Muscle of back (tissue), 11 donors: Measurements from ENCODE around the gene C22orf42. TPM values are rescaled to one million over a fixed set of nuclear protein-coding genes. Genes with fewer than 3 reads are reported as not detected.
"Not testable (repeated sequence)": the region's sequence is repeated elsewhere in the genome, so short reads cannot be mapped to it uniquely, and the experiment has no call there.

Experiments used
- DNase-seq, 3 donors: peaks; one replicate each; pipeline versions ENCODE4 v3.0.0 to v3.0.0-alpha.2; 2013
- polyA plus RNA-seq, 10 donors: library from polyadenylated mRNA; unstranded; fragments of 120-200 nt; gene quantifications; one replicate each; pipeline ENCODE4 v1.2.1, GENCODE V29; 2013; ENCODE audit not compliant: insufficient read length in 10 of 10

C22orf42 gene
- polyA plus RNA-seq, 10 donors, result 0.29 TPM; not detected in 9

DNA sequence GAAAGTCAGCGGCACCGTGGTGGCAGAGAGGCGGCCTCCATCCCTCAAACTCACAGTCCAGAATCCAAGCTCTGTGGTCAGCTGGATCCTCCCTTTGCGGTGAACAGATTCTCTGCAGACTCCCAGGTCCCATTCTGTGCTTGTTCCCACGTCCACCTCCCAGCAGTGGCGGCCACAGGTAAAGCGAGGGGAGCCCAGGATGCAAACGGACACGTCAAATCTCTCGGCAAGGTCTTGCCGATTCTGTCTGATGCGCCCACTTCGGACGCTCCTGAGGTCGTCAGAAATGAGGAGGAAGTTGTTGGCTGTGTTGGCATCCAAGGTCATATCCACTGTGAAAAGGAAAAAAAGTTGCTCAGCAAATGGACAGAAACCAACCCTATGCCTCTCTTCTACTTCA is 31.9 kb upstream of the C22orf42 start:
- DNase-seq, result not testable (repeated sequence)

DNA sequence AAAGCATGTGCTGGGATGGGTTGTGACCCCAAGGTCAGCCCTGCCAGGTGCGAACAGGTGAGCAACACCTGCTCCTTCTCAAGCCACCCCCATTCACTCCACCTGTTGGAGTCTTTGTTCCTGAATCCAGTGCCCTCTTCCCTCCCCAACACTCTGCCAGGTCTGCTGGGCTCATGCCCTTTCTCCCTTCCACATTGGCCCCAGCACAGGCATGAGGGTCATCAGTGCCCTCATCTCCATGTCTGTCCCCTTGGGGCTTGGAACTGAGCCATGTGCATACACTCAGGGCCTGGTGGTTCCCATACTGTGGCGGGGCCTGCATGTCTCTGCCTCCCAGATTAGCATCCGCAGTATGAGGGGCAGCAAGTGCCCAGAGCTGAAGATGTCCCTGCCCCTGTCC is 26.7 kb upstream of the C22orf42 start:
- DNase-seq, result no peak

DNA sequence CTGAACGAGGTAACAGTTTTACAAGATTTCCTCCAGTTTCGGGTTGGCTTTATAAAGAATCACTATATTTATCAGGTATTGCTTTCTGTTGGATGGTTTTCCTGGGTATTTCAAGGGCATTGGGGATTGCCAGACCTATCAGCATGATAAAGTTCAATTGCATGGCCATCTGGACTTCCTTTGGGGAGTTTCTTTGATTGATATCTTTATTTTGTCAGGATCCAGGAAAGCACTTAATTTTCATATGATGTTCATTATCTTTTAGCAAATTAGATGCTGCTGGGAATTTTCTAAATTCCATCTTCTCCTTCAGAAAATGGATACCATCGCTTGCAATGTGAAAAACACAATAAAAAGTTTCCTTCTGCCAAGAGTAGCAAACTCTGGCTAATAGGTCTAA is 24.5 kb upstream of the C22orf42 start:
- DNase-seq, result no peak

DNA sequence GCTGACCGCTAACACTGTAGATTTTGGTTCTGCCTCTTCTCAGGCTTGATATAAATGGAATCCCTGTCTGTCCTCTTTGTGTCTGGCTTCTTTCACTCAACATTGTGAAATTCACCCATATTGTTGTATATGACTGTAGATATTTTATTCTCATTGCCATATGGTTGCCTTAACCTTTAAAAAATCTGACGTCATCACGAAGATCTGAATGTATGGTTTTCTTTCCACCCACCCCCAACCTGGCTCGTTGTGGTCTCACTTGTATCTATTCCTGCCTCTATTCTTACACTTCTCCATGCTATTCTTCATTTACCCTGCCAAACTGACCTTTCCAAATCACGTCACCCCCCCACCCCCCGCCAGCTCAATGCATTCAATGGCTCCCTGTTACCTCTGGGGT is 21.9 kb upstream of the C22orf42 start:
- no peak for DNase-seq

DNA sequence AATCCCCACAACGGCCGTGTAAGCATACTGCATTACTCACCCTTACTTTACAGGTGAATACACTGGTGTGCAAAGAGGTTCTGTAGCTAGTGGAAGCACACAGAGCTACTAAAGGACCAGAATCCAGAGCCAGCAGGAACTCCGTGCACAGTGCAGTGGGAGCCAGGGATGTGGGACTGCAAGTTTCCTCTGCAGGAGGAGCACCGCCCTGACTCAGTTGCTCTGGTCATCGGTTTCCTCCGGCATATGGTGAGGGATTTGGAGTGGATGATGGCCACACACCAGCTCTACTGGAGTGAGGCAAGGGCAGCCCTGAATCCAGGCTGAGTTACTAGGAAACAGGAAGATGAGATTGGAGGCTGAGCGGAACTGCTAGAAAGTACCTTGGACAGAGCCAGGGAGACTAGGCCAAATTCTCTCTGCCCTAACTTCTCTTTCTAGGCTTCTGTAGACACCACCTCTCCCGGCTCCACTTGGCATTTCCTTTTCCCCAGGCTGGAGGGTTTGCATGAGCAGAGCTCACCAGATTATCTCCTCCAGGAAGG is 18.2 kb upstream of the C22orf42 start:
- no peak for DNase-seq

DNA sequence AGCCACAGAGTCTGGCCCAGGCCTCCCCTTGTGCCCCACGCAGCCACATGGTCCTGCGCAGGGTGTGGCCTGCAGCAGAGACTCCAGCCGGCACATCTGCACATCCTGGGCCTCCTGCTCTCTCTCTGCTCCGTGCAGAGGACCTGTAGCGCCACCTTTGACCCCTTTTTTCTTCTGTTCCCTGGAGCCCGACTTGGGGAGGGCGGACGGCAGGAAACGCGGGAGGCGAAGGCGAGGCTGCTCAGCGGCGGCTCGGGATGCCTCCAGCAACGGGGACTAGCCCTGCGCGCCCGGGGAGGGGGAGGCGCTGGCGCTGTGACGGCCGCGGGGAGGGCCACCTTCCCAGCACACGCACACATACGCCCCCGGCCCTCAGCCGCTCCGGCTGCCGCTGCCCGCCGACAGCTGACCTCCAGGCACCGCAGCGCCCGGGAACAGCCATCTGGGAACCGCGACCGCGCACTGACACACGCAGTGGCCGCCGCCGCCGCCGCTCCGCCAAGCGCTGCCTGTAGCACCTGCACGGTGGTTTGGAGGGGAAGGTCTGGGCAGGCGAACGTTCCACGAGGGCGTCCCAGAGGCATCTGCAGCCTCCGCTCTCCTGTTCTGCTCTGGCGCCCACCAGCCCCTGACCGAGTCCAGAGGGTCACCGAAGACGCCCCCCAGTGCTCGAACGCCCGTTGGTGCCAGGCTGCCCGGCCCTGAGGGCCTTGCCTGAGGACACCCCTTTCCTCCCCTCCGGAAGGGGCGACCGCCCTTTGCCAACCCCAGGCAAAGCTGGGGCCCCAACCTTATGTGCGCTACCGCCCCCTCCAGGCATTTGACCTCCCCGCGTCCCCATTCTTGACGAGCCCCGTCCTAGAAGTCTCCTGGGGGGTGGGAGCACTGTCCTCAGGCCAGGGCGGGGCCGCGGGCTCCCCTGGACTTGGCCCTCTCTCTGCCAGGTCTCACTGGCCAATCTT is 16.9 kb upstream of the C22orf42 start:
- DNase-seq, result no peak

DNA sequence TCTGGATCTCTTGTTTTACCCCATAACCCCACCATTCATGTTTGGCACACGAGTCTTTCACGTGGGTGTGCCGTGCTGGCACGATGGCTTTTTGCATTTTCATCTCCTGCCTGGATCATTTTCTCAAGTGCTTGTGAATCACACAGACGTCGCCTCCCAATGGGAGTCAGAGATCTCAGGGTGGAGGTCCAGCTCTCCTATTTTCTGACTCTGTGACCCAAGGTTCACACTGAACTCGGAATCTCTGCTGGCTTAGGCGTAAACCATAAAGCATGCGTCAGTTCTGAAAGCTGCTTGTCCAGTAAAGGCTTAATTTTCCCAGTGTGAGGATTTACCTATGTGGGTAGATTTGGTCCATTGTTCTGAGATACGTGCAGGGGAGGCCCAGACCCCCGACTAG is 16.0 kb upstream of the C22orf42 start:
- no peak for DNase-seq

DNA sequence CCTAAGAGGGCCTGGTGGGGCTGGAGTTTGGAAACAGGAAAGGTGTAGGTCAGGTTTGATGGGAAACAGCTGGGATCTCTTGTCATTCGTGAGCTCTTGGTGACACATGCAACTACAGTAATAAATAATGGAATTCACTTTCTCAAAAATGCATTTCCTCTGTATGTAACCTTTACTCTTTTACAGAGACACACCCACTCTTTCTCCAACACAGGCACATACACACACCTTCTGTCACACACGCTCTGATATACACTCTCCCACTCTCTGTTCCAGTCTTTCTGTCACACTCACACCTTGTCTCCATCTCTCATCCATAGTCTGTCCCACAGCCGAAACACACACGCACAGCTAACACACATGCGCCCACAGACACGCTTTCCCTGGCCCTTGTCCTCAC is 6.6 kb upstream of the C22orf42 start:
- DNase-seq, result no peak

DNA sequence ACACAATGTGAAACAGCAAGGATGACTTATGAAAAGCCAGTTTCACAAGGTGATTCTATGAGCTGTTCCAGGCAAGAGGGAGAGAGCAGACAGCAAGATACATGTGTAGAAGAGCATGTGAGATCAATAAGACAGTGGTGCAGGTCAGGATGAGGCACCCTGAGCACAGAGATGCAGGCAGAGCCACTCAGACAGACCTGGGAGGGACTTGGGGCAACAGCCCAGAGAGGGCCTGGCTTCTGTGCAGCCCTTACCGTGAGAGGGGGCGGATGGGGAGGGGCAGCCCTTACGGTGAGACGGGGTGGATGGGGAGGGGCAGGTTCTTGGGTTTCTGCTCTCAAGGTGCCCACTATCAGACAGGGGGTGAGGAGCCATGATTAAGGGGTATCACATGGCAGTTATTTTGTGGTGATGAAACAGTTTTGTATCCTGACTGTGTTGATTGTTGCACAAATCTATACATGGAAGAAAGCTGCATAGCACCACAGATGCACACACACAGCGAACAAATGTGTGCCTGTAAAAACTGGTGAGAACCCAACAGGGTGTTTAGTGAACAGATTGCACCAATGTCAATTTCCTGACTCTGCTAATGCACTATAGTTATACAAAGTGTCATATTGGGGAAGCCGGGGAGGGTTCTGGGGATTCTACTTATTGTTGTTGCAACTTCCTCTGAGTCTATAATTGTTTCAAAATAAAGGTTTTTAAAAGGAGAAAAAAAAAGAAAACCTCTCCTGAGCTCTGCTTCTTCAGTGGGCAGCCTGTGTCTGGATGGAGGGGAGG is 5.2 kb upstream of the C22orf42 start:
- no peak for DNase-seq

DNA sequence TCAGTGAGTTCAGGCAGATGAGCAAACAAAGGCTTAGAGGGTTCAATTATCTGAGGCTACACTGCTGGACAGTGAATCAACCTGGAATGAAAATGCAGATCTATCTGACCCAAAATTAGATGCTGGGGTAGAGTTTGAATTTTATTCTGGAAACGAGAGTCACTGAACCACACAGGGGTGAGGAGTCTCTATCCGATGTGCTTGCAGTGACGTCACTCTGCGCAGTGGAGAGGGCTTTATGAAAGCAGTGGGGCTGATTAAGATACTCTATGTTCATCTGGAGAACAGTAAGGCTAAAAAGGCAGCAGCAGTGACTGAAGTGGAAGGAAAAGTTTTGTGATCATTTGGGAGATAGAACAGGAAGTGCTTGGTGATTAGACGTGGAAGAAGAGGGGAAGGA is 1.3 kb upstream of the C22orf42 start:
- not testable (repeated sequence) for DNase-seq

DNA sequence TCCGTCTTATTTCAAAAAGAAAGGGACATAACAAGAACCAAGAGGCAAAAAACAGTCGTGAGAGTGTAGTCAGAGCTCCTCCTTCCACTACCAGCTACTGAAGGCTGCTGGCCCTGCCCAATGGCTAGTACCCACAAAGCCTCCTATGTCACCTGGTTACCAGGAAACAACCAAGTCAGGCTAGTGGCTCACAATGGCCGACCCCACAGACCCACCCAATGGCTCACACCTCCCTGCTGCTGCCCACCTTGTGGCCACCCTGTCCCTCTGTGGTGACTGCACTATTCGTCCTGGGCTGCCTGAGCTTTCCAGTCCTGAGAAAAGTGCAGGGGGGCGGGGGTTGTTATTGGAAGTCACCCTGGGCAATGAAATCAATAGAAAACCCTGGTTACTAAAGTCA is 1.5 kb downstream of the C22orf42 start:
- not testable (repeated sequence) for DNase-seq

DNA sequence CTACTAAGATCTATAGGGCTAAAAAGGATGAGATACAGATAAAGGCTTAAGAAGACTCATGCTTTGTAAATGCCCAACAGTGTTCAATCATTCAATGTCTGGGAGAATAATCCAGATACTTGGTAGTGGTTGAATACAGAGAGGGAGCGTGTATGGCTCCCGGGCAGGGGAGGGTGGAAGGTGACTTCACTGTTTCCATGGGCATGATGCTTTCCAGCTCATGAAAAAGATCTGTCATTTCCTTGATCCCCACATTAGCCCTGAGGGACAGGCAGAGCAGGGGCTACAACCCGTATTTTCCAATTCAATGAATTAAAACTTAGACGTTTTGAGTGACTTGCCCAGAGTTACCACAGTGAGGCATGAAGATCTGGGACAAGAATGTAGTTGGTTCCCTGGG is 4.4 kb downstream of the C22orf42 start:
- DNase-seq, result not testable (repeated sequence)

DNA sequence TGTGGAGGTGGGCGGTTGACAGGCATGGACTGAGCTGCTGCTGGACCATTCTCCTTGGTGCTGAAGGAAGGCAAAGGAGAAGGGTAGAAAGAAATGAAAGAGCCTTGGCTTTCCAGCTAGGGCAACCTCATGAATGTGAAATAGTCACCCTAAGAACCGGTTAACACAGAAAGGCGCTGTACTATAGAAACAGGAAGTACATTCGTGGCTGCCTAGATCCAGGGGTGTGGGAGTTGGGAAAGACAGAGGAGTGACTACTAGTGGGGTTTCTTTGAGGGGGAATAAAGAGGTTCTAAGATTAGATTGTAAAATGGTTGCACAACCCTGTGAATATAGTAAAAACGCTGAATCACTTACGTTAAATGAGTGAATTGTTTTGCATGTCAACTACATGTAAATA is 7.5 kb downstream of the C22orf42 start:
- not testable (repeated sequence) for DNase-seq

DNA sequence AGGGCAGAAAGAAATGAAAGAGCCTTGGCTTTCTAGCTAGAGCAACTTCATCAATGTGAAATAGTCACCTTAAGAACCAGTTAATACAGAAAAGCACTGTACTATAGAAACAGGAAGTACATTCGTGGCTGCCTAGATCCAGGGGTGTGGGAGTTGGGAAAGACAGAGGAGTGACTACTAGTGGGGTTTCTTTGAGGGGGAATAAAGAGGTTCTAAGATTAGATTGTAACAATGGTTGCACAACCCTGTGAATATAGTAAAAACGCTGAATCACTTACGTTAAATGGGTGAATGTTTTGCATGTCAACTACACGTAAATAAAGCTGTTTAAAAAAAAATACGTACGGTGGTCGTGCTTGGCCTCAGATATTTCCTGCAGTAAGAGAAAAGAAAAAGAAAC is 8.5 kb downstream of the C22orf42 start:
- not testable (repeated sequence) for DNase-seq

DNA sequence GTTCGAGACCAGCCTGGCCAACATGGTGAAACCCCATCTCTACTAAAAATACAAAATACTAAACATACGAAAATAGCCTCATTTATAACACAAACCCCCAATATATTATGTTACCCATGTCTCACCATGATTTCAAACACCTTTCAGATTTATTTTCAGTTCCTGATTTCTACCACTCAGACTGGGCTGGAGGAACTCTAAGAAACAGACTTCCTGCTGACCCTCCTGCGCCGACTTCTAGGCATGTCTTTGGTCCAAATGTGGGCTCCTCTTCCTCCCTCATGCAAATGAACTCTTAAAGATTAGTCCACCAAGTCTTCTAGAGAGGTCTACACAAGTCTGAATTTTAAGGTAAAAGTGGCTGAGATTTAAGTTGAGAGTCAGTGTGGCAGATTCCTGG is 10.7 kb downstream of the C22orf42 start:
- not testable (repeated sequence) for DNase-seq

DNA sequence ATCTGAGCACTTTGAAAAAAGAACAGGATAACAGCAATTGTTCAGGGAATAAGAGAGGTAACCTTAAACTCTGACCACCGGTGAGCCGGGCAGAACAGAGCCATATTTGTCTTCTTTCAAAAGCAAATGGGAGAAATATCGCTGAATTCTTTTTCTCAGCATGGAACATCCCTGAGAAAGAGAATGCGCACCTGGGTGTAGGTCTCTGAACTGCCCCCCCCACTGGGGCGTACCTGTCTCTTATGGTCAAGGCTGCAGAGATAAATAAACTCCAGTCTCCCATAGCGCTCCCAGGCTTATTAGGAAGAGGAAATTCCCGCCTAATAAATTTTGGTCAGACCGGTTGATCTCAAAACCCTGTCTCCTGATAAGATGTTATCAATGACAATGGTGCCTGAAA is 12.0 kb downstream of the C22orf42 start:
- DNase-seq, result not testable (repeated sequence)

DNA sequence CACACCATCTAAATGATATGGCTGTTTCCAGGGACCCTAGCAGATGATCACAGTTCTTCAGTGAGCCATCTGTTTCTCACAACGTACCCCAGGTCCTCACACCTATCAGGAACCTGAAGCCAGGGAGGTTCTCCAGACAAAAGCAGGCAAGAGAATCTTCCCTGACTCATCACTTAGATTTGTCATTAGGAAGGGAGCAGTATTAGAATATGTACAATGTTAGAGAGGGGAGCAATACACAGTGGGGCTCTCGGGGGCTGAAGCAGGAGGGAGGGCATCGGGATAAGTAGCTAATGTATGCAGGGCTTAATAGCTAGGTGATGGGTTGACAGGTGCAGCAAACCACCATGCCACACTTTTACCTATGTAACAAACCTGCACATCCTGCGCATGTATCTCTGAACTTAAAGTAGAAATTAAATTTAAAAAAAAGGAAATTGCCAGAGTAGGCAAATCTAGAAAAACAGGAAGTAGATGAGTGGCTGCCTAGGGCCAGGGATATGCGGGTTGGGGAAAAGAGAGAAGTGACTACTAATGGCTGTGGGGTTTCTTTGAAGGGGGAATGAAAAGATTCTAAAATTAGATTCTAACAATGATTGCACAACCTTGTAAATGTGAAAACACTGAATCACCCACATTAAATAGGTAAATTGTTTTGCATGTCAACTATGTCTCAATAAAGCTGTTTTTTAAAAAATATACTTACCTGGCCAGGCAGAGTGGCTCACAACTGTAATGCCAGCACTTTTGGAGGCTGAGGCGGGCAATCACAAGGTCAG is 14.4 kb downstream of the C22orf42 start:
- peak; percentile 0 to 15 (median 4) for DNase-seq

DNA sequence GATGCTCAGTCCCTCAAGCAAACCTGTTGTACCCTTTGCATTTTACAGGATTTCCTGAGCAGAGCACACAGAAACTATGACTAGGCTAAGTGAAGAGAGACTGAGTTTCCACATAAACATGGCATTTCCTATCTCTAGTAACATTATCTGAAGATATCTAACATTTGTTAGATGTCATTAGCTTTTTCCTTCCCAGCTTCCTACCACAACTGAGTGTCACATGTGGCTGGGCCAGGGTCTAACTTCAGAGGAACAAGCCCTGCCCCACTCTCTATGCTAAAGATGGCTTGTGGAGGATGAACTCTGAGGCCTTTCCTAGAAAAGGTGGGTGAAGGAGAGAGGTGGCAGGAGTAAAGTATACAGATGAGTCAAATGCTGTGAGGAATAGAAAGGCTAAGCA is 16.5 kb downstream of the C22orf42 start:
- no peak for DNase-seq

DNA sequence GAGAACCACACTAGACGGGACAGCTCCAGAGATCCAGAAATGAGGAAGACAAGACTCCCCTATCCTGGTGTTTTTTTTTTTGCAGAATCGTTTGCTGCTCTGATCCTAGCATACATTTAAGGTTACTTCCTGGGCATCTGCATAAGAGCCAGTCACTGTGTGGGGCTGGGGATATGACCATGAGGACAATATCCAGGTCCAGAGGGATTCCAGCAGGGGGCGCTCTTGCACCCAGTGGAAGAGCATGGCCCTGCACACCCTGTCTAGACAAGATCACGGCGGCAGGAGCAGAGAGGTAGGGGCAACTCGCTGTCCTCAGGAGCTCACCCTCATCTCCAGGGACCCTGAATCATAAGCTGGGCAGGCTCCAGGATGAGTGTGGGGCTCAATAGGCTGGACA is 18.4 kb downstream of the C22orf42 start:
- not testable (repeated sequence) for DNase-seq

DNA sequence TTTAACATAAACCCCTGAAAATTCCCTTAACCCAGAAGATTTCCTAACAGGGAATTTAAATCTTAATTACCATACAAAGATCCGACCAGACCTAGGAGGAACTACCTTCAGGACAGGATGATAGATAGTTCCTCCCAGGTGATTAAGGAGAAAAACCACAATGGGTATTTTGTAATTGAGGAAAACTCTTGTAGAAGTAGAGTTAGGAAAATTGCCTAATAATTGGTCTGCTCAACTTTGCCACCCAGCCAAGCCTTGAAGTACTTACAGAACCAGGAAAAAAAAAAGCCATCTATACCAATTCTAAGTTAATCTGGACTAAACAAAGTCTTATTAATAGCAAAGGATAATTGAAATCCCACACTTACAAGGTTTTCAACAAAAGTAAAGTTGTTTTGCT is 20.5 kb downstream of the C22orf42 start:
- DNase-seq, result not testable (repeated sequence)

DNA sequence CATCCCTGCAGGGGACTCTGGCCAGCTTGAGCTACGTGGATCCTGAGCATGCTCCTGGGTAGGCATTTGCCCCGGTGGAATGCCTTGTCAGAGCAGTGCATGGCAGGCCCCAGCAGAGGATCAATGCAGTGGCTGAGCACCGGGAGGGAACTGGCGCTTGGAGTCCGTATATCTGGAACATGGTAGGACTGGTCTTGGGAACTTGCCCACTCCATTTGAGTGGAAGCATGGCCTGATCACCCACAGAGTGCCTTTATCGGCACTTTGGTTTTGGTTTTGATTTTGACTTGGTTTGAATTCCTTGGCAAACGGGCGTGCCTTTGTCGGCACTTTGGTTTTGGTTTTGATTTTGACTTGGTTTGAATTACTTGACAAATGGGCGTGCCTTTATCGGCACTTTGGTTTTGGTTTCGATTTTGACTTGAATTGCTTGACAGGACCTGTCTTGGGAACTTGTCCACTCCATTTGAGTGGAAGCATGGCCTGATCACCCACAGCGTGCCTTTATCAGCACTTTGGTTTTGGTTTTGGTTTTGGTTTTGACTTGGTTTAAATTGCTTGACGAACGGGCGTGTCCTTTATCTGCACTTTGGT is 21.3 kb downstream of the C22orf42 start:
- not testable (repeated sequence) for DNase-seq
